ENCODE results near the gene PSMD8.
A peak's percentile ranks its signal among the peaks of the same experiment; 100 is the strongest.
"Not testable (repeated sequence)": the region's sequence is repeated elsewhere in the genome, so short reads cannot be mapped to it uniquely, and the experiment has no call there.

Gene PSMD8

GRCh38 chr19:38400361-38400760 is 26.0 kb downstream of the PSMD8 start:
- DNase-seq (ENCODE audit: low spot score): no peak
- no peak overlapping the region for H3K4me3 Mint-ChIP-seq

GRCh38 chr19:38401148-38401547 is 26.8 kb downstream of the PSMD8 start:
- Mint-ChIP-seq H3K27ac (no peak overlapping the region), H3K4me3 (no peak overlapping the region), H3K27me3 (ENCODE audit: low read depth) (peaks cover 5% of the 10 kb centered on the region), H3K9me3 (no peaks in the 10 kb centered on the region), H3K36me3 (ENCODE audit: low read depth) (peaks cover 10% of the 10 kb centered on the region), H3K4me1 (ENCODE audit: low read depth) (peaks cover 19% of the 10 kb centered on the region)
- DNase-seq (ENCODE audit: low spot score): no peak

More at GRCh38 chr19:38400361-38400760, 26.0 kb downstream of the PSMD8 start:
- peaks cover 8% of the 10 kb centered on the region for H3K36me3 Mint-ChIP-seq (ENCODE audit: low read depth)
- no peaks in the 10 kb centered on the region for H3K9me3 Mint-ChIP-seq
- peaks cover 19% of the 10 kb centered on the region for H3K4me1 Mint-ChIP-seq (ENCODE audit: low read depth)
- H3K27ac Mint-ChIP-seq: peak overlapping the region; percentile 65
- H3K27me3 Mint-ChIP-seq (ENCODE audit: low read depth): peaks cover 5% of the 10 kb centered on the region

- H3K27me3 Mint-ChIP-seq (ENCODE audit: low read depth): peaks cover 3% of the 10 kb centered on the region
- H3K4me1 Mint-ChIP-seq (ENCODE audit: low read depth): peaks cover 12% of the 10 kb centered on the region
- no peak for DNase-seq (ENCODE audit: low spot score)
- H3K9me3 Mint-ChIP-seq: no peaks in the 10 kb centered on the region
- peak overlapping the region; percentile 97 for H3K27ac Mint-ChIP-seq
- H3K36me3 Mint-ChIP-seq (ENCODE audit: low read depth): peaks cover 11% of the 10 kb centered on the region
- H3K4me3 Mint-ChIP-seq: peak overlapping the region; percentile 89
Measured at GRCh38 chr19:38402623-38402966, 28.2 kb downstream of the PSMD8 start.

- H3K4me1 Mint-ChIP-seq (ENCODE audit: low read depth): peaks cover 12% of the 10 kb centered on the region
- H3K27me3 Mint-ChIP-seq (ENCODE audit: low read depth): peaks cover 3% of the 10 kb centered on the region
- H3K36me3 Mint-ChIP-seq (ENCODE audit: low read depth): peaks cover 11% of the 10 kb centered on the region
- DNase-seq (ENCODE audit: low spot score): peak; percentile 98
- H3K9me3 Mint-ChIP-seq: no peaks in the 10 kb centered on the region
- H3K4me3 Mint-ChIP-seq: peak within 1 kb of the TSS; percentile 89
- peak within 1 kb of the TSS; percentile 97 for H3K27ac Mint-ChIP-seq
Measured at GRCh38 chr19:38402967-38403674, 28.8 kb downstream of the PSMD8 start, which contains the start of gene FAM98C. Gene FAM98C (plus strand): TSS chr19:38403093. CDS start chr19:38403154, 61 bp downstream.

- no peak for DNase-seq (ENCODE audit: low spot score)
- Mint-ChIP-seq H3K9me3 (no peaks in the 10 kb centered on the region), H3K36me3 (ENCODE audit: low read depth) (peaks cover 20% of the 10 kb centered on the region), H3K4me3 (peak overlapping the region; percentile 89), H3K27ac (peak overlapping the region; percentile 26), H3K27me3 (ENCODE audit: low read depth) (no peaks in the 10 kb centered on the region), H3K4me1 (ENCODE audit: low read depth) (peaks cover 10% of the 10 kb centered on the region)
Measured at GRCh38 chr19:38404858-38405257, 30.5 kb downstream of the PSMD8 start.

- peak overlapping the region; percentile 49 for H3K27ac Mint-ChIP-seq
- no peaks in the 10 kb centered on the region for H3K9me3 Mint-ChIP-seq
- peaks cover 10% of the 10 kb centered on the region for H3K4me1 Mint-ChIP-seq (ENCODE audit: low read depth)
- no peaks in the 10 kb centered on the region for H3K27me3 Mint-ChIP-seq (ENCODE audit: low read depth)
- DNase-seq (ENCODE audit: low spot score): no peak
- H3K4me3 Mint-ChIP-seq: peak overlapping the region; percentile 89
- peaks cover 20% of the 10 kb centered on the region for H3K36me3 Mint-ChIP-seq (ENCODE audit: low read depth)
Measured at GRCh38 chr19:38405276-38405675, 30.9 kb downstream of the PSMD8 start.

GRCh38 chr19:38409631-38410133 is 35.3 kb downstream of the PSMD8 start:
- Mint-ChIP-seq H3K4me3 (no peak overlapping the region), H3K27ac (peak overlapping the region; percentile 24), H3K4me1 (ENCODE audit: low read depth) (peaks cover under 1% of the 10 kb centered on the region), H3K27me3 (ENCODE audit: low read depth) (no peaks in the 10 kb centered on the region), H3K9me3 (no peaks in the 10 kb centered on the region), H3K36me3 (ENCODE audit: low read depth) (peaks cover 20% of the 10 kb centered on the region)
- no peak for DNase-seq (ENCODE audit: low spot score)

GRCh38 chr19:38410407-38410806 is 36.0 kb downstream of the PSMD8 start:
- peaks cover 17% of the 10 kb centered on the region for H3K36me3 Mint-ChIP-seq (ENCODE audit: low read depth)
- H3K4me3 Mint-ChIP-seq; H3K27me3 Mint-ChIP-seq (ENCODE audit: low read depth); H3K9me3 Mint-ChIP-seq; H3K4me1 Mint-ChIP-seq (ENCODE audit: low read depth); H3K27ac Mint-ChIP-seq; DNase-seq (ENCODE audit: low spot score): not testable (repeated sequence)

- H3K27ac Mint-ChIP-seq: no peak overlapping the region
- no peak for DNase-seq (ENCODE audit: low spot score)
- no peaks in the 10 kb centered on the region for H3K27me3 Mint-ChIP-seq (ENCODE audit: low read depth)
- H3K4me3 Mint-ChIP-seq: no peak overlapping the region
- no peaks in the 10 kb centered on the region for H3K9me3 Mint-ChIP-seq
- no peaks in the 10 kb centered on the region for H3K4me1 Mint-ChIP-seq (ENCODE audit: low read depth)
- peaks cover 16% of the 10 kb centered on the region for H3K36me3 Mint-ChIP-seq (ENCODE audit: low read depth)
Measured at GRCh38 chr19:38411041-38411712, 36.8 kb downstream of the PSMD8 start.

GRCh38 chr19:38411898-38412297 is 37.5 kb downstream of the PSMD8 start:
- DNase-seq (ENCODE audit: low spot score); H3K27ac Mint-ChIP-seq; H3K4me1 Mint-ChIP-seq (ENCODE audit: low read depth); H3K9me3 Mint-ChIP-seq; H3K27me3 Mint-ChIP-seq (ENCODE audit: low read depth); H3K4me3 Mint-ChIP-seq: not testable (repeated sequence)
- peaks cover 14% of the 10 kb centered on the region for H3K36me3 Mint-ChIP-seq (ENCODE audit: low read depth)

- H3K27me3 Mint-ChIP-seq (ENCODE audit: low read depth): no peaks in the 10 kb centered on the region
- no peak overlapping the region for H3K27ac Mint-ChIP-seq
- no peak for DNase-seq (ENCODE audit: low spot score)
- H3K4me3 Mint-ChIP-seq: no peak overlapping the region
- peaks cover 9% of the 10 kb centered on the region for H3K36me3 Mint-ChIP-seq (ENCODE audit: low read depth)
- peaks cover 11% of the 10 kb centered on the region for H3K4me1 Mint-ChIP-seq (ENCODE audit: low read depth)
- H3K9me3 Mint-ChIP-seq: no peaks in the 10 kb centered on the region
Measured at GRCh38 chr19:38412491-38412890, 38.1 kb downstream of the PSMD8 start.

GRCh38 chr19:38412961-38413360 is 38.6 kb downstream of the PSMD8 start:
- H3K9me3 Mint-ChIP-seq: no peaks in the 10 kb centered on the region
- H3K4me3 Mint-ChIP-seq: no peak overlapping the region
- no peak overlapping the region for H3K27ac Mint-ChIP-seq
- no peak for DNase-seq (ENCODE audit: low spot score)
- H3K4me1 Mint-ChIP-seq (ENCODE audit: low read depth): peaks cover 16% of the 10 kb centered on the region
- peaks cover 9% of the 10 kb centered on the region for H3K36me3 Mint-ChIP-seq (ENCODE audit: low read depth)
- H3K27me3 Mint-ChIP-seq (ENCODE audit: low read depth): no peaks in the 10 kb centered on the region

- Mint-ChIP-seq H3K4me3 (no peak overlapping the region), H3K9me3 (no peaks in the 10 kb centered on the region), H3K36me3 (ENCODE audit: low read depth) (peaks cover 9% of the 10 kb centered on the region), H3K27ac (no peak overlapping the region), H3K27me3 (ENCODE audit: low read depth) (no peaks in the 10 kb centered on the region), H3K4me1 (ENCODE audit: low read depth) (peaks cover 19% of the 10 kb centered on the region)
- no peak for DNase-seq (ENCODE audit: low spot score)
Measured at GRCh38 chr19:38413416-38413815, 39.0 kb downstream of the PSMD8 start.

GRCh38 chr19:38417146-38417543 is 42.8 kb downstream of the PSMD8 start:
- DNase-seq (ENCODE audit: low spot score): no peak
- Mint-ChIP-seq H3K4me3 (peak overlapping the region; percentile 87), H3K27ac (peak overlapping the region; percentile 79), H3K9me3 (no peaks in the 10 kb centered on the region), H3K36me3 (ENCODE audit: low read depth) (peaks cover 2% of the 10 kb centered on the region), H3K27me3 (ENCODE audit: low read depth) (no peaks in the 10 kb centered on the region), H3K4me1 (ENCODE audit: low read depth) (peaks cover 22% of the 10 kb centered on the region)

Data from T-helper 2 cell treated with Interferon-gamma antibody and Interleukin-4, amounts not matched to agents 5 μg/mL and 100 μg/mL, for 36 hours (primary cell).